Uterus (tissue), 4 donors: ENCODE results near the gene TTI1. TPM values are rescaled to one million over a fixed set of nuclear protein-coding genes. Genes with fewer than 3 reads are reported as not detected.

Experiments used
- DNase-seq, 2 donors: peaks; one replicate each; pipeline ENCODE4 v3.0.0-alpha.2; 2019 to 2020
- H3K27ac ChIP-seq, 2 donors: fragments of 200-600 bp; sonication (generic); 1 replicate in 1 of 2; 2 replicates in 1 of 2; pipeline ENCODE4 v1.5.1; 2016 to 2018
- H3K27me3 ChIP-seq, 2 donors: fragments of 200-600 bp; sonication (generic); one replicate each; pipeline ENCODE4 v1.5.1; 2018 to 2019; ENCODE audit warnings: control low read depth in 1 of 2
- H3K36me3 ChIP-seq, 2 donors: fragments of 200-600 bp; sonication (generic); one replicate each; pipeline ENCODE4 v1.5.1; 2019; ENCODE audit warnings: control low read depth in 1 of 2
- H3K4me1 ChIP-seq, 2 donors: fragments of 200-600 bp; sonication (generic); one replicate each; pipeline ENCODE4 v1.5.1; 2018 to 2019; ENCODE audit warnings: control low read depth in 1 of 2
- H3K4me3 ChIP-seq, 2 donors: fragments of 200-600 bp; sonication (generic); 1 replicate in 1 of 2; 2 replicates in 1 of 2; pipeline ENCODE4 v1.5.1; 2018 to 2019; ENCODE audit warnings: mild to moderate bottlenecking in 1 of 2
- H3K9me3 ChIP-seq, 2 donors: fragments of 200-600 bp; sonication (generic); one replicate each; pipeline ENCODE4 v1.5.1; 2019; ENCODE audit warnings: control low read depth in 1 of 2
- POLR2A ChIP-seq, 2 donors: fragments of 450-650 bp; IDR thresholded peaks; one replicate each; pipeline ENCODE4 v1.6.1; 2016; ENCODE audit warnings: antibody characterized with exemption in 2 of 2, mild to moderate bottlenecking in 1 of 2, moderate library complexity in 1 of 2
- intact Hi-C: fragments of 100-400 bp; cut with DNase I; formaldehyde crosslinking; loops from one replicate; pipeline ENCODE4 v1.15.1; 2023; ENCODE audit warnings: low total_unique reads
- total RNA-seq, 4 donors: library from RNA; depleted of rRNA in 3 of 4; stranded (reverse); fragments of >200 nt in 3 of 4; gene quantifications; one replicate each; pipeline versions ENCODE4 v1.1.0 to v1.2.4, GENCODE V29; 2014 to 2023
- TF ChIP-seq, protein P1 (sequence below), 4 experiments: fragments of 200-600 bp in 2 of 4; fragments of 450-650 bp in 2 of 4; sonication (generic) in 2 of 4; IDR thresholded peaks; one replicate each; pipeline ENCODE4 v1.5.1; 2016 to 2019; ENCODE audit warnings: antibody characterized with exemption in 4 of 4, mild to moderate bottlenecking in 2 of 4, moderate library complexity in 1 of 4
- donor health status: DM: yes; HTN: yes; CAD: no.

The TTI1 gene
- total RNA-seq, 4 donors from 2014 or later: 5.3 to 33.2 (median 24.4) TPM

- H3K4me1 ChIP-seq: peaks cover 0 to 4% of the 10 kb centered on the region in 2 donors
- H3K27me3 ChIP-seq: no peaks in the 10 kb centered on the region
- H3K9me3 ChIP-seq: no peaks in the 10 kb centered on the region
- no peak for TF ChIP-seq POLR2A (IDR thresholded peaks at IDR 0.05)
- TF ChIP-seq, protein P1, sequence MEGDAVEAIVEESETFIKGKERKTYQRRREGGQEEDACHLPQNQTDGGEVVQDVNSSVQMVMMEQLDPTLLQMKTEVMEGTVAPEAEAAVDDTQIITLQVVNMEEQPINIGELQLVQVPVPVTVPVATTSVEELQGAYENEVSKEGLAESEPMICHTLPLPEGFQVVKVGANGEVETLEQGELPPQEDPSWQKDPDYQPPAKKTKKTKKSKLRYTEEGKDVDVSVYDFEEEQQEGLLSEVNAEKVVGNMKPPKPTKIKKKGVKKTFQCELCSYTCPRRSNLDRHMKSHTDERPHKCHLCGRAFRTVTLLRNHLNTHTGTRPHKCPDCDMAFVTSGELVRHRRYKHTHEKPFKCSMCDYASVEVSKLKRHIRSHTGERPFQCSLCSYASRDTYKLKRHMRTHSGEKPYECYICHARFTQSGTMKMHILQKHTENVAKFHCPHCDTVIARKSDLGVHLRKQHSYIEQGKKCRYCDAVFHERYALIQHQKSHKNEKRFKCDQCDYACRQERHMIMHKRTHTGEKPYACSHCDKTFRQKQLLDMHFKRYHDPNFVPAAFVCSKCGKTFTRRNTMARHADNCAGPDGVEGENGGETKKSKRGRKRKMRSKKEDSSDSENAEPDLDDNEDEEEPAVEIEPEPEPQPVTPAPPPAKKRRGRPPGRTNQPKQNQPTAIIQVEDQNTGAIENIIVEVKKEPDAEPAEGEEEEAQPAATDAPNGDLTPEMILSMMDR (IDR thresholded peaks at IDR 0.05): no peak
- no peak for DNase-seq
- no peak overlapping the region for H3K27ac ChIP-seq
- no peak overlapping the region for H3K4me3 ChIP-seq
- intact Hi-C loops: loop anchor here (5.0 kb wide), 1 partner anchor 161 kb away; no protein-coding TSS in a partner anchor
- H3K36me3 ChIP-seq: no peaks in the 10 kb centered on the region
These were observed 22.6 kb upstream of the TTI1 start for GRCh38 chr20:38055848-38056247.

DNA sequence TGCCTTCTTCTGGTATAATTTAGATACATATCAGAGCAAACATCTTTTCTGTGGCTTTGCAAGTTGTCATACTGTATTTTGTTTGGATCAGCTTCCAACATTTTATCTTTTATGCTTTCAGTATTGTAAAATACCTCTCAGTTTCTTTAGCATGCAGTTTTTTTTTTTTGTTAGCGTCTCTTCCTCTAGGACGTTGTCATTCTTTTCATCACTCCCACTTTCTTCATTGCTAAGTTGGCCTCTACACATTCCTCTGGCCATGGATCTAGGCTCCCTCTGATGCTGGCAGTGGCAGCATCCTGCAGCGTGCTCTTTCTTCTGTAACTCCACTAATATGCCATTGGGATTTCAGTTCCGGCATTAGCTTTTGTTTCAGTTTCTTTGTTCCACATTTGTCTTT is 22.0 kb upstream of the TTI1 start:
- TF ChIP-seq POLR2A (IDR thresholded peaks at IDR 0.05): no peak
- TF ChIP-seq, protein P1 (IDR thresholded peaks at IDR 0.05): no peak
- intact Hi-C loops: loop anchor here (5.0 kb wide), 1 partner anchor 162 kb away; no protein-coding TSS in a partner anchor
- H3K36me3 ChIP-seq: no peaks in the 10 kb centered on the region

GRCh38 chr20:38054647-38055046 is 21.4 kb upstream of the TTI1 start:
- TF ChIP-seq, protein P1 (IDR thresholded peaks at IDR 0.05): no peak
- no peak for TF ChIP-seq POLR2A (IDR thresholded peaks at IDR 0.05)
- intact Hi-C loops: loop anchor here (5.0 kb wide), 1 partner anchor 163 kb away; no protein-coding TSS in a partner anchor
- H3K4me3 ChIP-seq: no peak overlapping the region
- H3K27ac ChIP-seq: no peak overlapping the region
- H3K36me3 ChIP-seq: no peaks in the 10 kb centered on the region
- no peaks in the 10 kb centered on the region for H3K27me3 ChIP-seq
- peaks cover 0 to 4% of the 10 kb centered on the region in 2 donors for H3K4me1 ChIP-seq
- no peaks in the 10 kb centered on the region for H3K9me3 ChIP-seq
- DNase-seq: no peak

More for the DNA sequence above, 22.0 kb upstream of the TTI1 start:
- peaks cover 0 to 4% of the 10 kb centered on the region in 2 donors for H3K4me1 ChIP-seq
- DNase-seq: no peak
- H3K27me3 ChIP-seq: no peaks in the 10 kb centered on the region
- H3K4me3 ChIP-seq: no peak overlapping the region
- H3K9me3 ChIP-seq: no peaks in the 10 kb centered on the region
- no peak overlapping the region for H3K27ac ChIP-seq

- intact Hi-C loops: no loop called here
- DNase-seq: no peak
- Histone ChIP-seq H3K36me3 (no peaks in the 10 kb centered on the region), H3K9me3 (no peaks in the 10 kb centered on the region), H3K27me3 (no peaks in the 10 kb centered on the region), H3K4me1 (peaks cover 0 to 4% of the 10 kb centered on the region in 2 donors), H3K4me3 (no peak overlapping the region), H3K27ac (no peak overlapping the region)
- TF ChIP-seq POLR2A (IDR thresholded peaks at IDR 0.05): no peak
- TF ChIP-seq, protein P1 (IDR thresholded peaks at IDR 0.05): no peak
These were observed 19.6 kb upstream of the TTI1 start for GRCh38 chr20:38052870-38053269.

DNA sequence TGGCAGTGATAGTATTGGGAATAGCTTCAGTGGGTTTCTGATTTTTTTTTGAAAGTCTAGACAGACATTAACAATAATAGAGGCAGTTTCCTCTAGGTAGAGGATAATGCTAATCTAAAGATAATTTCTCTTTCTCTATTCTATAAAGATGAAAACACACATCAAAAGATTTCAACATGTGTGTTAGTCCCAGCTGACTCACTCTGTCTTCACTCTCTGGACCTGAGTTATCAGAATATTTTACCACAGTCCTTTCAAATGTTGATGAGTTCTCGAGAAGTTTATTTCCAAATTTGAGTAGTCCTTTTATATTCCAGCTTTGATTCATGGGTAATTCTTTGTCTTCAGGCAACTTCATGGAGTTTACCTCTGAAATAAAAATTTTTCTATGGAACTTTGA is 17.4 kb upstream of the TTI1 start:
- no peaks in the 10 kb centered on the region for H3K9me3 ChIP-seq
- H3K4me1 ChIP-seq: no peaks in the 10 kb centered on the region
- no peak for TF ChIP-seq POLR2A (IDR thresholded peaks at IDR 0.05)
- TF ChIP-seq, protein P1 (IDR thresholded peaks at IDR 0.05): no peak
- no peaks in the 10 kb centered on the region for H3K36me3 ChIP-seq
- H3K27me3 ChIP-seq: no peaks in the 10 kb centered on the region
- intact Hi-C loops: no loop called here
- H3K27ac ChIP-seq: no peak overlapping the region
- DNase-seq: no peak
- H3K4me3 ChIP-seq: no peak overlapping the region
